ENCODE measurements around the gene COL6A2. TPM values are rescaled to one million over a fixed set of nuclear protein-coding genes. Genes with fewer than 3 reads are reported as not detected.

Gene COL6A2
- total RNA-seq, 1 experiment from 2014 or later = 1,198 TPM

GRCh38 chr21:46149205-46149901 is 51.4 kb downstream of the COL6A2 start:
- no peak overlapping the region for H3K4me3 ChIP-seq
- DNase-seq = no peak
- no peaks in the 10 kb centered on the region for H3K27me3 ChIP-seq
- H3K36me3 ChIP-seq = no peaks in the 10 kb centered on the region
- no peaks in the 10 kb centered on the region for H3K9me3 ChIP-seq

- Histone ChIP-seq H3K9me3 (no peaks in the 10 kb centered on the region), H3K4me3 (no peak overlapping the region), H3K27me3 (no peaks in the 10 kb centered on the region), H3K36me3 (no peaks in the 10 kb centered on the region)
- DNase-seq = no peak
These were observed 52.2 kb downstream of the COL6A2 start for GRCh38 chr21:46150073-46150472.

- H3K36me3 ChIP-seq = no peaks in the 10 kb centered on the region
These were observed 52.7 kb downstream of the COL6A2 start for GRCh38 chr21:46150491-46151121.

GRCh38 chr21:46151261-46151988 is 53.5 kb downstream of the COL6A2 start:
- Histone ChIP-seq H3K4me3 (no peak overlapping the region), H3K36me3 (no peaks in the 10 kb centered on the region), H3K9me3 (no peaks in the 10 kb centered on the region), H3K27me3 (no peaks in the 10 kb centered on the region)
- DNase-seq = no peak

More at GRCh38 chr21:46150491-46151121, 52.7 kb downstream of the COL6A2 start:
- no peak for DNase-seq
- H3K4me3 ChIP-seq = no peak overlapping the region
- no peaks in the 10 kb centered on the region for H3K9me3 ChIP-seq
- H3K27me3 ChIP-seq = no peaks in the 10 kb centered on the region

GRCh38 chr21:46151989-46152926 is 54.3 kb downstream of the COL6A2 start:
- Histone ChIP-seq H3K36me3 (no peaks in the 10 kb centered on the region), H3K9me3 (no peaks in the 10 kb centered on the region), H3K27me3 (no peaks in the 10 kb centered on the region), H3K4me3 (no peak overlapping the region)
- no peak for DNase-seq

GRCh38 chr21:46152927-46153246 is 55.0 kb downstream of the COL6A2 start:
- Histone ChIP-seq H3K27me3 (no peaks in the 10 kb centered on the region), H3K9me3 (no peaks in the 10 kb centered on the region), H3K36me3 (no peaks in the 10 kb centered on the region), H3K4me3 (no peak overlapping the region)
- no peak for DNase-seq

- no peaks in the 10 kb centered on the region for H3K27me3 ChIP-seq
- DNase-seq = no peak
- H3K9me3 ChIP-seq = no peaks in the 10 kb centered on the region
- H3K36me3 ChIP-seq = no peaks in the 10 kb centered on the region
- no peak overlapping the region for H3K4me3 ChIP-seq
These were observed 55.6 kb downstream of the COL6A2 start for GRCh38 chr21:46153247-46154154.

GRCh38 chr21:46154155-46154954 is 56.4 kb downstream of the COL6A2 start:
- DNase-seq = no peak
- Histone ChIP-seq H3K36me3 (no peaks in the 10 kb centered on the region), H3K9me3 (no peaks in the 10 kb centered on the region), H3K4me3 (no peak overlapping the region), H3K27me3 (no peaks in the 10 kb centered on the region)

- no peak for DNase-seq
- H3K27me3 ChIP-seq = no peaks in the 10 kb centered on the region
- no peaks in the 10 kb centered on the region for H3K36me3 ChIP-seq
- no peaks in the 10 kb centered on the region for H3K9me3 ChIP-seq
- H3K4me3 ChIP-seq = no peak overlapping the region
These were observed 57.1 kb downstream of the COL6A2 start for GRCh38 chr21:46154955-46155513.

- H3K9me3 ChIP-seq = no peaks in the 10 kb centered on the region
- no peaks in the 10 kb centered on the region for H3K36me3 ChIP-seq
- no peak within 1 kb of the TSS for H3K4me3 ChIP-seq
- no peak for DNase-seq
- H3K27me3 ChIP-seq = no peaks in the 10 kb centered on the region
These were observed 57.8 kb downstream of the COL6A2 start, which contains the start of gene FTCD for GRCh38 chr21:46155514-46156377. Gene FTCD (minus strand): TSS chr21:46155579. CDS start chr21:46155523, 56 bp downstream.

- no peak overlapping the region for H3K4me3 ChIP-seq
- H3K36me3 ChIP-seq = no peaks in the 10 kb centered on the region
- no peaks in the 10 kb centered on the region for H3K9me3 ChIP-seq
- H3K27me3 ChIP-seq = no peaks in the 10 kb centered on the region
- no peak for DNase-seq
These were observed 58.4 kb downstream of the COL6A2 start for GRCh38 chr21:46156378-46156645.

- no peaks in the 10 kb centered on the region for H3K27me3 ChIP-seq
- H3K9me3 ChIP-seq = no peaks in the 10 kb centered on the region
- no peak for DNase-seq
- no peak overlapping the region for H3K4me3 ChIP-seq
- no peaks in the 10 kb centered on the region for H3K36me3 ChIP-seq
These were observed 58.8 kb downstream of the COL6A2 start for GRCh38 chr21:46156678-46157077.

- Histone ChIP-seq H3K27me3 (no peaks in the 10 kb centered on the region), H3K4me3 (no peak overlapping the region), H3K9me3 (no peaks in the 10 kb centered on the region), H3K36me3 (no peaks in the 10 kb centered on the region)
- DNase-seq = no peak
These were observed 59.6 kb downstream of the COL6A2 start for GRCh38 chr21:46157396-46157986.

GRCh38 chr21:46157987-46158451 is 60.1 kb downstream of the COL6A2 start:
- Histone ChIP-seq H3K9me3 (no peaks in the 10 kb centered on the region), H3K4me3 (no peak overlapping the region), H3K27me3 (no peaks in the 10 kb centered on the region), H3K36me3 (no peaks in the 10 kb centered on the region)
- DNase-seq = no peak

All from MG63 (cell line).